GDM1 (cell line): ENCODE data around the gene COL27A1.

Source experiments
- DNase-seq: peaks from one replicate; lab custom pipeline; 2025; lab: John Stamatoyannopoulos, UW

COL27A1 gene

DNA sequence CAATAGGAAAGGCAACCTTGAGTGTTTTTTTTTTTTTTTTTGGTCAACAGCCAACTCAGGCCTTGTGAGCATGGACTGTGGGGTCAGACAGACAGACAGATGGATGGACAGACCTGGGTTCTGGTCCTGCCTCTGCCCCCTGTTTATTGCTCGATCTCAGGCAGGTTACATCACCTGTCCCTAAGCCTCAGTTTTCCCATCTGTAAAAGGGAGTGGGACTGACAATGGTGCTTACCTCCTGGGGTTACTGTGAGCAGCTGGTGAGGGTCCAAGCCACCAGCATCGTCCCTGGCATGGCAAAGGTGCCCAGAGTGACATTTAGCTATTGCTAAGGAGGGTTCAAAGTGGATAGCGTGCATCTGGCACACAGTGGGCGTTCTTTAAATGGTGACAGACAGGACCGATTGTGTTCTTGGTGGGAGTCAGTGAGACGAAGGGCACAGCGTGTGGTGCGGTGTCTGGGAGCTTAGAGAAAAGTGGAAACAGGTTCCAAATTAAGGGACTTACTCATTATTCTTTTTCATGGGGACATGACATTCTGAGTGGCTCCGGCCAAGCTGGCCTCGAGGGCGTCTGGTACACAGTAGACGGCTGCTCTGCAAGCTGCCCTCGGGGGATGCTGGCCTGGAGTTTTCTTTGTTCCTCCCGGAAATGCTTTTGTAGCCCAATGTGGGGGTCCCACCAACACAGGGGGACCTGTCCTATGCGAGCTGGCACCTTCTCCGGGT, 72.1 kb downstream of the COL27A1 start:
- no peak for DNase-seq

DNA sequence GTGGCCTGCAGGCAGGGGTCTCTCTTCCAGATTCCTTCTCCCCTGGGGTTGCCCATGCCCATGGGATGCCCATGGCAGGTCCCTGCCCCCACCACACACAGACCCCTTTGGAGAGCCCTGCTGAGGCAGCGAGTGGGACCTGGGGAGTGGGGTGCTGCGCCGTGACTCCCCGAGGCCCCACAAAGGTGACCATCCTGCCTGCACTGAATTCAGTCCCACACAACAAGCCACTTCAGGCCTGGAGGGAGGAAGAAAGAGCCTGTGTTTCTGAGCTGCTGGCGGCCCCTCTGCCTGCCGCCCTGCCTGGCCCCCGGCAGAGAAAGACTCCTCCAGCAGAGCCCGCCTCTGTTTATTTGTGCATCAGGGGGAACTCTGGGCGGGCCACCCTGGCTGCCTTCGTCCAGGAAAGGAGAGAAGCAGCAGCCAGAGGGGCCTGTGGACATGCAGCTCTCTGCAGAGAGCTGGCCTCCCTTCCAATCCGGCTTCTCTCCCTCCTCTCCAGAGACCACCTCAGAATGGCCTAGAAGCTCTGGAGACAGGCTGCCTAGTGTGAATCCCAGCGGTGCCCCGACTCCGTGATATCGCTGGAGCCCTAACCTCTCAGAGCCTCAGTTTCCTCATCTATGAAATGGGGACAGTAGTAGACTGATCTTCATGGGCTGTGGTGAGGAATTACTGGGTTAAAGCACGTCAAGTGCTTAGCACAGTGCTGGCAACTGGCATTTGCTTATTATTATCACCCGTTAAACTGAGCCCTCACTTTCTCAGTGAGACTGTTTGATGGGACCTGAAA, 72.9 kb downstream of the COL27A1 start:
- no peak for DNase-seq

DNA sequence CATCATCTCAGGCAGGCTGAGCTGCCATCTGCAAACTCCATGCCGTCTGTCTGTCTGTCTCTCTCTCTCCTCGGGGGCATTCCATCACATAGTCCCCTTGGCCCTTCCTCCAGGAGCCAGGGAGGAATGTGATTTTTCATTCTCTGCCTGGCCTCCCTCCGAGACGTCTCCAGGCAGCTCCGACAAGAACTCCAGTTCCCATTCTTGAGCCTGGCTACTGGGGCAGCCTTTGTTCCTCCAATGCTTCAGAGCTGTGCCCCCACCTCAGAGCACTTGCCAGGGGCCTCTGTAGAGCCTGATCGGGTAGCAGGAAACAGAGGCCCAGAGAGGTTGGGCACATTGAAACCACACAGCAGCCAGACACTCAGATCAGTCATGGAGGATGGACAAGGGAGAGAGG, 74.0 kb downstream of the COL27A1 start:
- DNase-seq = no peak

DNA sequence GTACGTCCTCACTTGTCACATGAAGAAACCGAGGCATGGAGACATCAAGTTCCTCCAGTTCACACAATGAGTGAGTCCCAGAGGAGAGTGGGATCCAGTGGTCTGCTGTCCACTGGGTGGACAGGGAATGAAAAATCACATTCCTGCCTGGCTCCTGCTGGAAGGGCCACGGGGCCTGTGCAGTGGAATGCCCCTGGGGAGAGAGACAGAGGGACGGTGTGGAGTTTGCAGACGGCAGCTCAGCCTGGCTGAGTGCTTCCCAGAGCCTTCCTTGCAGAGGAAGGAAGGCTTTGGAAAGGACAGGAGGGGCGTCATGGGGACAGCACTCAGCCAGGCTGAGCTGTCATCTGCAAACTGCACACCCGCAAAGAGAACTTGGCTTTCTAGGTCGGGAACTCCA, 74.7 kb downstream of the COL27A1 start:
- no peak for DNase-seq

DNA sequence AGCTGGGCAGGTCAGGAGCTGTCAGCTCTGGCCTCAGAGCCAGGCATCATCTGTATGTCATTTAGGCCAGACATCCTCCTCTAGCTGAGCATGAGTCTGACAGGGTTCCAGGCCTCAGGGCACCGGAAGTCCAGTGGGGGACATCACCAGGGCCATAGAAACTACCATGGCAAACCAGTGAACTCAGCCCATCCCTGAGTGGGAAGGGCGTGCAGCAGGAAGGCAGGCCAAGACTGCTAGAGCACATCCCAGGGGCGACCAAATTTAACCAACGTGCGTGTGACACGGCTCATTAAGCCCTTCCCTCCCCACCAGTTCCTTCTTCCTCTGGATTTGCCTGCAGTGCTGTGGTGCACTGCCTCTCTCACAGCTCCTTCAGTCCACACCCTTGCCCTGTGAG, 75.9 kb downstream of the COL27A1 start:
- no peak for DNase-seq

DNA sequence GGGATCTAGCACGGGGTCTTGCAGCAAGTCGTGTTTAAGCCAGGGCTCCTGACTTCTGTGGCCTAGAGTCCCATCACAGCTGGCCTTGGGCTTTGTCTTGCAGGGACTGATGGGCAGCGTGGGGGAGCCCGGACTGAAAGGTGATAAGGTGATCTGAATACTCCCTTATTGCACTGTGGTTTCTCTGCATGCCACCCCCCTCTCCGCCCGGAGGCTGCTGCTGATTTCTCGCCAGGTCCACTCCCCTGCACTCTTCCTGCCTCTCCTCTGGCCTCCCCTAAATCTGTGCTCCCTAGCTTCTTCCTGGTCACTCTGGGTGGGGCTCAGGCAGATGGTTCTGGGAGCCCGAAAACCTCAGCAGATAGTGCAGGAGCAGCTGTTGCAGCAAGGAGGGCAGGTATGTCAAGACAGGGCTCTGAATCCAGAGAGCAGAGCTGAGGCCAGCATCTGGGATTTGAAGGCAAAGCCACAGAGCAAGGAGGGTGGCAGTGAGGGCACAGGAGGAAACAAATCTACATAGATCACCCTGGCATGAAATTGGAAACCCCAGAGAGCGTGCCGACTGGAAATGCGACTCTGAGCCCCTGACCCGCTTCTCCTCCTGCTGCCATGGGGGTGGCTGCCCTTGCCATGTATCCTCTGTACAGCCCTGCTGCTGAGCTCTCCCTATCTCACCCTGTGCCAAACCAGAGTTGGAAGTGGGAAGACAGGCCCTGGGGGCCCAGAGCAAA, 76.5 kb downstream of the COL27A1 start:
- DNase-seq = no peak

DNA sequence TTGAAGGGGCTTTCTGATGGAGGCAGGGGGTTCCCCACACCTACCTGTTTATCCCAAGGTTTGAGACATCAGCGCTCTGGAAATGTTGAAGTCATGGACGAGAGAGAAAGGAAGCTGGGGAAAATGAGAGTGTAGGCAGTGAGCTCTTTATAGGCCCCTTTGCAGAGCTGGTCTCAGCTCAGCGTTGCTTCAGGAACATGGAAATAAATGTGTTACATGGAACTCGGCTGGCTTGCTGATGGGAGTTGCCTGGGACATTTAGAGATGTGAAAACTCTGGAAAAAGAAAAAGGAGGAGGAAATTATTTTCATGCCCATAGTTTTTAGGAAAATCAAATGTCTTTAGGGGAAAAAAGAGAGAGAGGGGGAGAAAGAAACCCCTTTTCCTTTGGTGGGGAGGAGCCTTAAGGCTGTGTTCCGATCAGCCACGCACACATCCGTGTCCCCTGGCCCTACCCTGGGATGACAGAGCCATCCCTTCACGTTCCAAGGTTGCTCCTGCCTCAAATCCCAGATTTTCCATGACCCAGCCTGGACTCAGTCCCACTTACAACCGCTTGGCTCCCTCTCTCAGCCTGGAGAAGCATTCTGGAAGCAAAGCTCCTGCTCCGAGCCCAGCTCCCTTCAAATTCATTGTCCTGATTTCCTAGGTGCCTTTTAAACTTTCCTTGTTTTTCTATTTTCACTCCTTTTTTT, 78.3 kb downstream of the COL27A1 start:
- DNase-seq = no peak

DNA sequence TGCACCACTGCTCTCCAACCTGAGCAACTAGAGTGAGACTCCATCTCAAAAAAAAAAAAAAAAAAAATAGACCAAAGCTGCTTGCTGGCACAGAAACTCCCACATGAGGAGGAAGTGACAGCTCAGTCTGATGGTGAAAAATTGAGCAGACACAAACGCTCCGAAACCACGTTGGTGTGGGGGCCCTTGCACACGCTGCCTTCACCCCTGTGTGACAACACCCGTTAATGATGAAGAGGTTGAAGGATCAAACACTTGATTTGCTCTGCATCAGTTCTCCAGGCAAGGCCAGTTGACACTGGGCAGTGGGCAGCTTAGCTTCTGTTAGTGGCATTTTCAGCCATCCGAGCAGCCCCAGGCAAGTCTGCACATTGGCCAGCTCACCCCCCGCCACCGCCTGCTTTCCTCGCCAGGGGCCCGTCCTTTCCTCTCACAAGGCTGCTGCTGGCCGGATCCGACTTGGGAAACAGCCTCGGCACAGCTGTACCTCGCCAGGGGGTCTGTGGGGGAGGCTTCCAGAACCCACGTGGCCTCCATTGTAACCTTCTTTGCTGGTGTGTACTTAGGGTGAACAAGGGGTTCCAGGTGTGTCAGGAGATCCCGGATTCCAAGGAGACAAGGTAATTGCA, 79.8 kb downstream of the COL27A1 start:
- DNase-seq = no peak

DNA sequence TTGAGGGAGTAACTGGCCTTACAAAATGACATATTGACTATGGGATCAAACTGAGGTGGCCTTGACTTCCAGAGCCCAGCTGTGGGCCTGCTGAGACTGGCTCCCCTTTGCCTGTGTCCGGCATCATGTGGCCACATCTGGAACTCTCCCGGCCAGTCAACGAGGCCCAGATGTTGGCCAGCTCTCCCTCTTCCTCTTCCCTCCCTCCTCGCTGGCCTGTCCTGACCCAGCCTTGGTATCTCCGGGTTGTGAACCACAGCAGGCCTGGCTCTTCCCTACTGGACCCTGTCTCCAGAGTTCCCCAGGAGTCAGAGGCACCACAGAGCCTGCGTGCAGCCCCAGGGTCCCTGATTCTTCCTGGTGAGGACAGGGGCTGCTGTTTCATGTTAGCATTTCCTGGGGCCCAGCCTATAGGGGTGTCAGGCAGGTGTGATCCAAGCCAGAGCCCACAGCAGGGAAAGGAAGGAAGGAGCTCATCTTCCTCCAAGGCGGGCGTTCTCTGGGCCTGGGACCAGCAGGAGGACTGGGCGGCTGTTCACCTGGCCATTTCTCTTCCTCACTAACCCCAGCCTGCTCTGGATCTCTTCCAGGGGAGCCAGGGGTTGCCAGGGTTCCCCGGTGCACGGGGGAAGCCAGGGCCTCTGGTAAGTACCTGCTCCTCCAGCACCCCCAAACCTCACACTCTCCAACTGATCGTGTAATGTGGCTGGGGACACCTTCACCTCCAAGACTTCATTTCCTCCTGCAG, 81.2 kb downstream of the COL27A1 start:
- DNase-seq = no peak

DNA sequence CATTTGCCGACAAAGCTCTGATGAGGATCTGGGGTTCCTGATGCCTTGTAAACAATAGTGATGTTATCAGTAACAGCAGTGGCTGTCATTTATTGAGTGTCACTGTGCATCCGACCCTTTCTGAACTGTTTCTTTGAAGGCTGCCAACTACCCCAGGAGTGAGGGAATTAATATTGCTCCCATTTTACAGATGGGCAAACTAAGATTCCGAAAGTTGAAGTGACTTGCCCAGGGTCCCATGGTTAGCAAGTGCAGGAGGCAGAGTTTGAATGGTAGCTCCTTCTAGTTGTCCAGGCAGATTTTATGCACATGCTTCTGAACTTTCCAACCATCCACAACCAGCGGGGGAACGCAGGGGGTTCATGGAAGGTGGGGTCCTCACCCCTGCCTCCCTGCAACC, 81.9 kb downstream of the COL27A1 start:
- DNase-seq = no peak

DNA sequence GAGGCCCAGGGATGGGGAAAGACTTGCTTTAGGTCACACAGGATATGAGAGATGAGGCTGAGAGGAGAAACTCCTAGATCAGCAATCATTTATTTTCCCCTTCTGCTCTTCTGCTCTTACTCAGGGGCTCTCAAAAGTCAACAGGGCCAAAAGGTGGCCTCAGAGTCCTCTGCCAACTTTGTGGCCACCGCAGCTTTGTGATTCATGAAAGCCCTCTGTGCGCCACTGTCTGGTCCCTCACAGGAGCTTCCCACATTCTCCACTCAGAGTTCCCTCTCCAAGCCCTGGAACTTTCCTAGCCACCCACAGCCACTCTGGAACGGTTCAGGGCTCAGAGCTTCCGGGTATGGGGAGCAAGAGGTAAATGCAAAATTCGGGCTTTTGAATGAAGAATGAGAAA, 82.4 kb downstream of the COL27A1 start:
- no peak for DNase-seq

DNA sequence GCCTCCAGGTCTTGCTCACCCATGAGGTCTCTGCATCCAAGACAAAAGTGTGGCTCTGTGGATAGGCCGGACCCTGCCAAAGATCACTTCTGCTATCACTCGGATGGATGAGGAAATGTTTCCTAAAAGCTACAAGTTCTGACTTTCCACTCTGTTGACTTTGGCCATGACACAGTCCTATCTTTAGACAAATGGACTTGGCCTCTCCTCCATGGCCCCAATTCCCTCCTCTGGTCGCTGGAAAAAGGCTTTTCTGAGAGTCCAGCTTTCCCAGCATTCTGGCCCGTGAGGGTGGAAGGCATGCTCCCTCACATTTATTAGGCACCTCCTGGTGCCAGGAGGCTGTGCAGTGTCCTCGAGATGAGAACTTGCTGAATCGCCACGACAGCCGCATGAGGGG, 83.1 kb downstream of the COL27A1 start:
- DNase-seq = no peak

DNA sequence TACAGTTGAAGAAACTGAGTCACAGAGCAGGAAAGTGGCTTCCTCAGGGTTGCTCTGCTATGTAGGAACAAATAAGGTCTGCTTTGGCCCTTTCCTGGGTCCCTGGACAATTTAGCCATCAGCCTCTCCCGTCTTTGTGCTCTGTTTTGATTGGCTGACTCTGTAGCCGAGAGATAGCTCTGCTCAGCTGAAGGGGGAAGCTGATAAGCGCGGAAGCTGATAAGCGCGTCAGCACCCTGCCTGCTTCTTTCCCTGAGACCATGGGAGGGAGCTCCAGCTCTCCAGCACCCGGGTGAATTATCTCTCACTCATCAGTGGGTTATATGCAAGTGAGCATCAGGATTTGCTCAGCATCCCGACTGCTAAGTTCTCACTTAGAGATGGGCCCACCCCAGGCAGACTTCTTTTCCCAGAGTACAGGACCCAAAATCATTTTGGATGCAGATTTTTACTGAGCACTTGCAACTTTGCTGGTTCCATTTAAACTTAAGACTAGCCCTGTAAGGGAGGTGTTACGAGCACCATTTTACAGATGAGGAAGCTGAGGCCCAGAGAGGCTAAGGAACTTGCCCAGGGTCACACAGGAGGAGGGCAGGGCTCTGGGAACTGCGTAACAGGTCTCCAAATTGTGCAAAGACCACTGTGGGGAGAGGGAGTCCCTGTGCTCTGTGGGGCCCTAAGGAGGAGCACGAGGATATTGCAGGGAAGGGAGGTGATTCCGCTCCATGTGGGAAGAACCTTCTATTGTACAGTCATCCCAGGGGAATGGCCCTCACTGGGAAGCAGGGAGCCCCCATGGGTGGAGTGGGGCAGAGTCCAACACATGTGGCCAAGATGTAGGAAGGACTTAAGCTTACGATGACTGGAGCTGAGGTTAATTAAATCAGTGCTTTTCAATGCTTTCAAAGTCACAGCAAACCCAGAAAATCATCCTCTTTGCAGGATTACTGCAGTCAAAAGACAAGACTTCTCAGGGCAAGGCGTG, 83.8 kb downstream of the COL27A1 start:
- DNase-seq = no peak

DNA sequence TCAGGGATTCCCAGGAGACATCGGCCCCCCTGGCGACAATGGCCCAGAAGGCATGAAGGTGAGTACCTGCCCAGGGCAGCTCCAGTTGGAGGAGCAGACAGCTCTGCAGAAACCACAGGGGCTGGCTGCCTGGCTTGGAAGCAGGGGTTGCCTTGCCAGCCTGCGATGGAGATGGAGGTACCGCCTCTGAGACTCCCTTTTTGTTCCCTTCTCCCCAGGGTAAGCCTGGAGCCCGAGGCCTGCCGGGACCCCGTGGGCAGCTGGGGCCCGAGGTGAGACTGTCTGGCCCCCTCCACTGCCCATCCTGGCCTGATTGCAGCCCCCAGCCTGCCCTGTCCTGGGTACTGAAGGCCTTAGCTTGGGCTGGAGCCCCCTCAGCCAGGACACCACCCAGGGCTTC, 84.9 kb downstream of the COL27A1 start:
- no peak for DNase-seq

DNA sequence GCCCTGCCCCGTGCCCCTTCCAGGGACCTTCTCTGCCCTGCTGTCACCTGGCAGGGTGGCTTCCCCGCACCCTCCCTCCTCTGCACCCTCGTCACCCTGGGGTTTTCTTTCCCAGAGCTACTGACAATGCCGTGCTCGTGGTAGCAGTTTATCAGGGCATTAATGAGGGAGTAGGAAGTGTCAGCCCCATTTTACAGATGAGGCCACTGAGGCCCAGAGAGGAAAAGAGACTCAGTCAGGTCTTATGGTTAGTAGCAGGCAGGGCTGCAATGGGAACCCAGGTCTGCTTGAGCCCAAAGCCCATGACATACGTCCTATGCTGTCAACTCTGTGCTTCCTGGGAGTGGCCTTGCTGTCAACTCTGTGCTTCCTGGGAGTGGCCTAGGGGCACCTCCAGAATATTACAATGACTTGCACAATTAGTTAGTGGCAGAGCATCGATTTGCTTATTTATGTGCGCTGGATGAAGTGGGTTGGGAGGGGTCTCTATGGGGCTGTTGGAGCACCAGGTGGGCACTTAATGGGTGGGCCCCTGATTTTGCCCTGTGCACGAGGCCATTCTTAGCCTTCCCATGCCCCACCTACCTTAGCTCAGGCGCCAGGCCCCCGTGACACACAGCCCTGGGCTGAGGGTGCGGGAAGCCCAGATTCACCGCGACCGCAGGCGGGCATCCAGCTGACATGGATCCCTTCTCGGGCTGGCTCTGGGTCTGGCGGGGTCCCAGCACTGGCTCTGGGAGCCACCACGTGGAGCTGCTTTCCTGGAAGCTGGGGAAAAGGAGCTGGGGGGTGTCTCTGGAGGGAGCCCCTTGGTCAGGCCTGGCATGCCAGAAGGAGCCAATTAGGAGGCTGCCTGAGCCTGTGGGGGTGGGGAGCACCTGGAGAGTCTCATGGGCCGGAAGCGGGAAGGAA, 85.6 kb downstream of the COL27A1 start:
- DNase-seq = no peak

DNA sequence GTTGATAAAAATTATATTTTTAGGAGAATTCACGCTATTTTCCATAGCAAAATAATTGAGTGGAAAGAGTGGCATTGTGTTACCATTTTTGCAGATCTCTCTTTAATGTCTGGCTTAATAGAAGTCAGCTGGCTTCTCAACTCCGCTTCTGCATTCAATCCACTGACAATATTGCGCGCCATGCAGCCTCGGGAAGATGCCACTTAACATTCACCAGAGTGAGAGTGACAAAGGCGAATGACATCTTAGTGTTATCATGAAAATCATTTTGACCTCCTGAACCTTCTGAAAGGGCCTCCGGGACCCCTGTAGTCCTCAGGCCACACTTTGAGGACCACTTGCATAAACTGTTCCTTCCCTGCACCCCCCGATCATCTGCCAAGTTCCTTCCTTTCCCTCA, 87.5 kb downstream of the COL27A1 start:
- no peak for DNase-seq

DNA sequence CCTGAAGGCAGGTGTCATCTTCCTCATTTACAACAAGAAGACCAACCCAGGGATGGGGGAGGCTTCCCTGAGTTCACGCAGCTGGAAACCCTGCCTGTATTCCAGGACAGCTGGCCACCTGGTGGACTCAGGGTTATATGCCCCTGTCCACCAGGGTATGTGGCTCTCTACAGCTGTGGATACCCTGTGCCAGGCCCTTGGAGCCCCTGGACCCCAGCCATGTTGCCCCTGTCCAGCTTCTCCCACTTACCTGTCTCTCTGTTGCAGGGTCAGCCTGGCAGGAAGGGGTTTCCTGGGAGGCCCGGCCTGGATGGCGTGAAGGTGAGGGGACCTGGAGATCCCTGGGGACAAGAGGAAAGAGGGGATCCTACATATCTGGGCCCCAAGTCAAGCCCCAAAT, 87.9 kb downstream of the COL27A1 start:
- no peak for DNase-seq

DNA sequence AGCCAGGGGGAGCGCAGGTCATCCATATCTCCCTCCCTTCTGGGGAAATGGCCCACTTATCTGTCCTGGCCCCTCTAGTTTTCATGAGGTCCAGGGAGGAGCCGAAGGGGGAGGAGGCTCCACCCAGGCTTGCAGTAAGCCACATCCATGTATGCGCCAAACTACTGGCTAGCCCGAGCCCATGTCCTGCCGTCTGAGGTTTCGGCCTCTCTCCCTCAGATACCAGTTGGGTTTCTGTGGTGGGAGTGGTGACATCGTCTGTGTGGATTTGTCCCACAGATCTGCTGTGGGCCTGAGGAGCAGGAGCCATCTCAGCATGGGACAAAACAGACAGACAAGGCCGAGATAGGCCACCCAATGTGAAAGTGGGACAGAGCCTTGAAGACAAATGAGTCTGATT, 89.2 kb downstream of the COL27A1 start:
- no peak for DNase-seq

DNA sequence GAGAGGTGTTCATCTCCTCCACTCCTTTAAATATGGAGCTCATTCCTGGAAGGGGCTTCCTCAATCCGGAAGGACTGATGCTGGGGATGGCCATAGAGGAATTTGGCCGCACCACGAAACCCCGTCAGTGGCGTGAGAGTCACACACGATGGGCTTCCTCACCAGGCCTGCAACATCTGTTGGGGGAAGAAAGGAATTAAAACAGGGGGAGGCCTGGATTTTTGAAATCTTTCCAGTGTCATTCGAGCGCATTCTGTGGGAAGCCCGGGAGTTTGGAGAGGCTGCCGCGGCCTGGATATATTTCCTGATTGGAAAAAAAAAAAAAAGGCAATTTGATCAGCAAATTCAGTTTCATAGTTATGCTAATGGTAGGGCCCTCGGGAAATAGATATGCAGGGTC, 91.2 kb downstream of the COL27A1 start:
- no peak for DNase-seq
